Heart left ventricle (tissue), 16 donors: ENCODE results near the gene HELZ2. TPM values are rescaled to one million over a fixed set of nuclear protein-coding genes. Genes with fewer than 3 reads are reported as not detected.

ENCODE experiments used
- ATAC-seq, 4 donors: fragments of 200-7000 bp; cut with Tn5 transposase; one replicate each; pipeline ENCODE4 v1.9.1; 2020 to 2022; ENCODE audit warnings: moderate library complexity in 4 of 4, mild to moderate bottlenecking in 3 of 4, moderate number of reproducible peaks in 1 of 4
- DNase-seq, 5 donors: peaks; one replicate each; pipeline ENCODE4 v3.0.0-alpha.2; 2020
- H3K27ac ChIP-seq, 12 donors: fragments of 200-600 bp; sonication (generic) in 4 of 12; one replicate each; pipeline versions ENCODE4 v1.5.0 to v1.8.0; 2016 to 2022; ENCODE audit warnings: mild to moderate bottlenecking in 2 of 12
- H3K27me3 ChIP-seq, 9 donors: fragments of 200-600 bp; sonication (generic) in 2 of 9; one replicate each; pipeline versions ENCODE4 v1.5.1 to v1.8.0; 2016 to 2022; ENCODE audit warnings: mild to moderate bottlenecking in 3 of 9
- H3K36me3 ChIP-seq, 9 donors: fragments of 200-600 bp; sonication (generic) in 2 of 9; one replicate each; pipeline versions ENCODE4 v1.5.0 to v1.8.0; 2018 to 2022; ENCODE audit warnings: mild to moderate bottlenecking in 2 of 9
- H3K4me1 ChIP-seq, 12 donors: fragments of 200-600 bp; sonication (generic) in 4 of 12; one replicate each; pipeline versions ENCODE4 v1.5.0 to v1.8.0; 2016 to 2022; ENCODE audit warnings: mild to moderate bottlenecking in 3 of 12
- H3K4me3 ChIP-seq, 12 donors: fragments of 200-600 bp; sonication (generic) in 4 of 12; one replicate each; pipeline versions ENCODE4 v1.5.0 to v1.8.0; 2017 to 2022; ENCODE audit warnings: mild to moderate bottlenecking in 9 of 12, moderate library complexity in 4 of 12
- H3K9me3 ChIP-seq, 12 donors: fragments of 200-600 bp; sonication (generic) in 4 of 12; one replicate each; pipeline versions ENCODE4 v1.5.0 to v1.8.0; 2016 to 2022; ENCODE audit warnings: mild to moderate bottlenecking in 1 of 12
- CTCF ChIP-seq, 12 donors: fragments of 200-600 bp; sonication (generic) in 4 of 12; IDR thresholded peaks; one replicate each; pipeline versions ENCODE4 v1.5.0 to v1.8.0; 2018 to 2022; ENCODE audit warnings: antibody characterized with exemption in 12 of 12, mild to moderate bottlenecking in 5 of 12
- POLR2A ChIP-seq, 2 donors: fragments of 450-650 bp; IDR thresholded peaks; one replicate each; pipeline ENCODE4 v1.6.1; 2017; ENCODE audit warnings: antibody characterized with exemption in 2 of 2, mild to moderate bottlenecking in 2 of 2, moderate library complexity in 2 of 2
- WGBS, 4 donors: extraction: QIAGEN DNeasy Blood & Tissue Kit in 2 of 4; methylation state at CpG; one replicate each; pipeline versions ENCODE4 v1.1.5 to v1.1.7; 2013 to 2018; 5-methylcytosine and 5-hydroxymethylcytosine counted together
- intact Hi-C, 10 donors: fragments of 100-400 bp; cut with DNase I; formaldehyde crosslinking; loops; one replicate each; pipeline versions ENCODE4 v1.11.1 to v1.14.2; 2022
- polyA plus RNA-seq, 2 donors: library from polyadenylated mRNA; stranded (reverse); fragments of 200-250 nt; gene quantifications; one replicate each; pipeline ENCODE4 v1.2.3, GENCODE V29; 2013
- total RNA-seq, 9 donors: library from RNA; depleted of rRNA in 2 of 9; stranded (reverse); fragments of >200 nt in 2 of 9; fragmentation: NEBNext Ultra II Directional in 3 of 9; extraction: Animal tissue kit (Norgen Biotek cat#: 25700) in 3 of 9; gene quantifications; one replicate each; pipeline versions ENCODE4 v1.1.0 to v1.2.4, GENCODE V29; 2016 to 2023
- donor health status: ischemic (EF 13 %, LVEDD 7.1; RV severe dilation, severe dysfunction).
- donor health status: healthy with polysubstance abuse.
- donor health status: DM: no; HTN: yes; CAD: no.
- donor health status: DM: no; HTN: no; CAD: no.
- donor health status: ischemic (EF 25% LVEDD 6.9; RV normal size, moderate dysfunction).
- donor health status: ischemic (EF 25% LVEDD 5.7; RV mildly dilated, moderate dysfunction).
- donor health status: healthy.
- donor health status: DM: yes; HTN: yes; CAD: no.
- donor health status: ischemic (EF 35%, LVEDD 5.7; RV mildly dilated, moderate dysfunction).
- donor health status: nonischemic (EF 11% LVEDD 7.7; RV severe dilation, severe dysfunction).
- donor health status: DM: yes; HTN: yes; CAD: no.
- donor health status: PGD.
- donor health status: ischemic (EF 29% LVEDD 5.4; RV normal size, mild dysfunction).
- donor health status: nonischemic (EF 23%, LVEDD 6.1; RV moderate dilation, normal function).

HELZ2 gene
- total and polyA plus RNA-seq, 11 donors = 7.2 to 34.6 (median 20.2) TPM

- intact Hi-C loops = no loop called here
- Histone ChIP-seq H3K27ac (no peak overlapping the region), H3K4me3 (no peak overlapping the region), H3K4me1 (peaks cover 0 to 4% (median 0%) of the 10 kb centered on the region in 12 donors), H3K36me3 (peaks cover 0 to 86% (median 67%) of the 10 kb centered on the region in 9 donors), H3K9me3 (no peaks in the 10 kb centered on the region), H3K27me3 (no peaks in the 10 kb centered on the region)
- TF ChIP-seq CTCF (IDR thresholded peaks at IDR 0.05) (no peak), POLR2A (IDR thresholded peaks at IDR 0.05) (no peak)
- ATAC-seq (no peak), DNase-seq (peak in 2 of 5 donors; percentile 14 to 51)
- 93 to 97% (median 95%) methylated on average over 20 to 28 of the region's 28 CpGs for WGBS, 4 donors
Observed at GRCh38 chr20:63591786-63592355, 17.8 kb upstream of the HELZ2 start.

GRCh38 chr20:63591147-63591533, 17.1 kb upstream of the HELZ2 start:
- Histone ChIP-seq H3K36me3 (peaks cover 0 to 83% (median 62%) of the 10 kb centered on the region in 9 donors), H3K27ac (no peak overlapping the region), H3K4me1 (peaks cover 0 to 4% (median 0%) of the 10 kb centered on the region in 12 donors), H3K27me3 (no peaks in the 10 kb centered on the region), H3K4me3 (no peak overlapping the region), H3K9me3 (no peaks in the 10 kb centered on the region)
- WGBS, 4 donors = 92 to 95% (median 94%) methylated on average over 4 of the region's 4 CpGs
- TF ChIP-seq POLR2A (IDR thresholded peaks at IDR 0.05) (no peak), CTCF (IDR thresholded peaks at IDR 0.05) (no peak)
- intact Hi-C loops = no loop called here
- DNase-seq = peak in 1 of 5 donors; percentile 1
- no peak for ATAC-seq

GRCh38 chr20:63590218-63591146, 16.4 kb upstream of the HELZ2 start:
- no peak for ATAC-seq

More at GRCh38 chr20:63590218-63591146, 16.4 kb upstream of the HELZ2 start:
- DNase-seq = peak in 2 of 5 donors; percentile 25 to 62
- H3K36me3 ChIP-seq = peaks cover 0 to 77% (median 56%) of the 10 kb centered on the region in 9 donors
- no peak overlapping the region for H3K4me3 ChIP-seq
- no peak overlapping the region for H3K27ac ChIP-seq
- TF ChIP-seq CTCF (IDR thresholded peaks at IDR 0.05) (no peak), POLR2A (IDR thresholded peaks at IDR 0.05) (no peak)
- 91 to 96% (median 93%) methylated on average over 31 to 52 of the region's 52 CpGs for WGBS, 4 donors
- intact Hi-C loops = no loop called here
- H3K4me1 ChIP-seq = peaks cover 0 to 4% (median 0%) of the 10 kb centered on the region in 12 donors
- no peaks in the 10 kb centered on the region for H3K9me3 ChIP-seq
- H3K27me3 ChIP-seq = no peaks in the 10 kb centered on the region
